Measurements from ENCODE around the gene HTR2C.
"Not testable (repeated sequence)": the region's sequence is repeated elsewhere in the genome, so short reads cannot be mapped to it uniquely, and the experiment has no call there.

Gene HTR2C

DNA sequence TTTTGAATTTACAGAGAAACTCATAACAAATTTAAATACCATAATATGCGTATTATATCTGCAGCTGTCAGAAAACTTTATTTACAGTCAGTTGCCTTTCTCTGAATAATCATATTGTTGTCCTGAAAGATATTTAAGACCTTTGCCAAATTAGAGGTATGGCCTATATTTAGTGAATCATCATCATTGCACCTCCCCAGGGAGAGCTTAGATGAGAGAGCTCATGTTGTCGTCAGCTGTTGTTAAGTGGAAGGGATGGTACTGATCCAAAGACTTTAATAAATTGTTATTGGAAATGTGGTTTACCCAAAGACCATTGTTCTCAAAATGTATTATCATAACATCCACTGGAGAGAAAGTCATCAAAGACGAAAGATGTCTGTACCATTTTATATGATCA, 128.6 kb downstream of the HTR2C start:
- DNase-seq (ENCODE audit: low spot score): no peak

DNA sequence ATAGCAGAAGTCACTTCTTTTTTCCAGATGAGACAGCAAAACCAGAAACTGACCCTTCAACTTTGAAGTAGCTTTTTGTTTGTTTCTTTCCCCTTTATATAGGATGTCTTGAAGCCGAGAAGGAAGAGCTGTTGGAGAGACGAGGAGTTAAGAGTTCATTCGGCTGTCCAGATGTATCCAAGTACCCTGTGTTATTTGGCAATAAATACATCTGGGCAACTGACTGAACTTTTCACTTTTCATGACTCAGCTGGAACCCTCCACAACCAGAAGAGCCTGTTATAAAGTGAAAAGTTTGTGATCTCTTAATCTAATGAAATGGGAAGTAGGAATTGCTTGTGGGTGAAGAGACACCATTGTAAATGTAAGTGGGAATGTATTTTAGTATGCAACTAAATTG, 131.2 kb downstream of the HTR2C start:
- DNase-seq (ENCODE audit: low spot score): no peak

DNA sequence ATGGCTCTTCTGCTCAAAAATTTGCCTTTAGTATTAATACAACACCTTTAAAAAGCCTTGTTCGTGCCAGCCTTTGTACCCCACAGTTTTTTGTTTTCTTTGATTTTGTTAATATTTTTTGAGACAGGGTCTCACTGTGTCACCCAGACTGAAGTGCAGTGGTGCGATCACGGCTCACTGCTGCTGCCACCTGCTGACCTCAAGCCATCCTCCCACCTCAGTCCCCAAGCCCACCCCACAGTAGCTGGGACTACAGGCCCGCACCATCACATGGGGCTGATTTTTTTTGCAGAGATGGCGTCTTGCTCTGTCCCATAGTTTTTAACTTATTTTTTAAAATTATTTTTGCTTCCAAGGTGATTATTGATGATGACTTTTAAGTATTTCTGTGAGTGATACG, 134.0 kb downstream of the HTR2C start:
- DNase-seq (ENCODE audit: low spot score): no peak

DNA sequence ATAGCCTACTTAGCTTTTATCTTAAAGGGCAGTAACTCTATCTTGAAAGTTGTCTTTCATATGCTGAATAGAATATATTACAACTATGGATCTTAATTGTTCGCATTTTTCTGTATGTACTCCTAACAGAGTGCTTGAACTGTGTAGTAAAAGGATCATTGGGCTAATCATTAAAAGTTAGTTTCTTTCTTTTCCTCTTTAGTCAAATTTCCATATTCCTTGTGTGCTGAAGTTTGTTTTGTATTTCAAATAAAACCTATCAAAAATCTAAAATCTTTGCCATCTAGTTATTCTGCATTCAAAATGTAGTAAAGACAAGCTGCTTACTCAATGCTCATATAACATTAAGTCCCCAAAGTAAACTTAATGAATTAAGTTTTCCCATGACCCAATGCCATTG, 182.7 kb downstream of the HTR2C start:
- DNase-seq (ENCODE audit: low spot score): no peak

DNA sequence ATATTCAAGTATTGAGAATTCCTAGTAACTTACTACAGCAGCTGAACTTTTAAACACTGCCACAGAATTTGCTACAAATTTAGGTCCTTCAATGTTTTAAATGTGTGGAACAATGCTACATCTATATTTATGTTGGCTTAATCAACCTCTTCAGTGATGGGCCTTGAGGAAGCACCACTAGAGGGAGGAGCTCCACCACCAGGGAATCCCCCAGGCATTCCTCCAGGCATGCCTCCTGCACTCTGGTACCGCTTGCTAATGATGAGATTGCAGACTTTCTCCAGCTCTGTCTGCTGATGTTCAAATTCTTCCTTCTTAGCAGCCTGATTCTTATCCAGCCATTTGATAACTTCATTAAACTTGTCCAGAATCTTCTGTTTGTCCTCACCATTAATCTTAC, 190.8 kb downstream of the HTR2C start:
- no peak for DNase-seq (ENCODE audit: low spot score)

DNA sequence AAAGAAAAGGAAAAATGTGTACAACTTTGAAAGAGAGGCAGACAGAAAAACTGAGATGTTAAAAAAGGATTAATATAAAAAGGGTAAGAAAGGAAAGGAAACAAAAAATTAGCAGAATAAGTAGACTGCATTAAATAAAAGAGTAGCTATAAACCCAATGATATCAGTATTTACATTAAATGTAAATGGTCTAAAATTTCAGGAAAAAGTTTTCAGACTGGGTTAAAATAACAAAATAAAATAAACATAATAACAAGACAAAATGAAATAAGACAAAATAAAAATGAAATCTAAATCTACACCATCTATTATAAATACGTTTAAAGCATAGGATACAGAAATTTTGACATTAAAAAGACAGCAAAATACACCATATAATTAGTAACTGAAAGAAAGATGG, 199.0 kb downstream of the HTR2C start:
- DNase-seq (ENCODE audit: low spot score): no peak

DNA sequence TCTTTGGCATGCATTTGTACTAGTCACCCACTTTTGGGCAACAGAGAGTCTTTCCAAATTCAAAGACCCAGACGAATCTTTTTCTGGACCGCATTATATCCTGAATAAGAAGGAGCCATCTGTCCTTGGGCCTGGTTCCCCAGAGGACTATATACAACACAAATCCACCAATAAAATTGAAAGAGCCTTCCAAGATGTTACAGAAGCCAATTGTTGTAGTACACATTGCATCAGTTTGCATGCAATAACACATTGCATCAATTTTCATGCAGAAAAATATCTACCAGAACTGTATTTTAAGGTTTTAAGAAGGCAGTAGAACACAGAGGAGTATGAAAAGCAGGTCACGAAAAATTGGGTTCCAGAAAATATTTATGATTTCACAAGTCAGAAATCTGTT, 203.2 kb downstream of the HTR2C start:
- no peak for DNase-seq (ENCODE audit: low spot score)

DNA sequence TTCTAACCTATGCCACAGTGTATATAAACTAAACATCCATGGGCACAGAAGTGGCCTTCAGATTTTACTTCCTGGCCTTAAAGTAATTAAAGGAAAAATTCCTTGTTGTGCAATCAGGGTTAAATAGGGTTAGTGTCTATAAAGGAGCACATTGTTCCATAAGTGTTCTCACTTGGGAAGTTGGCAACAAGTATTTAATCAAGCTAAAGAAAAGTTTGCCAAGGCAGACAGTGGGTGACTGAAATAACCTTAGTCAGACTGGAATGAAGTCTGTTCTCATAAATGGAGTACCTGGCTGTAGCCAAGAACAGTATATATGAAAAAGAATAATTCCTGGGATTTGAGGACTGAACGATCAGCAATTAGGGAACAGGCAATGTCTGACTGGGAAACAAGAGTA, 213.6 kb downstream of the HTR2C start:
- no peak for DNase-seq (ENCODE audit: low spot score)

DNA sequence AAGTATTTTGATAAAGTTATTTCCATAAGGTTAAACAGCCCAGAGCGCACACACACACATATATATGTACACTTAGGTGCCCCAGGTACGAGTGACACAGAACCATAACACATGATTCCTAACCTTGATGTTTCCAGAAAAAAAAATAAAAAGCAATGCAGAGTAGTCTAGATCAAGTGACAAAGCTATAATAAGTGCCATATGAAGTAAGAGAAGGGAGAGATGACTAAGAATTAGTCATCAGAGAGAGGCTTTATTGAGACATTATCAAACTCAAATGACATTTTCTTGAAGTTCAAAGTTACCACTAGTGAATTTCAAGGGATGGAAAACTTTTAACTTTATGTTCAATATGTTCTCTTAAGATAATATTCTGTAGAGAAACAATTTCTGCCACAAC, 215.0 kb downstream of the HTR2C start:
- no peak for DNase-seq (ENCODE audit: low spot score)

DNA sequence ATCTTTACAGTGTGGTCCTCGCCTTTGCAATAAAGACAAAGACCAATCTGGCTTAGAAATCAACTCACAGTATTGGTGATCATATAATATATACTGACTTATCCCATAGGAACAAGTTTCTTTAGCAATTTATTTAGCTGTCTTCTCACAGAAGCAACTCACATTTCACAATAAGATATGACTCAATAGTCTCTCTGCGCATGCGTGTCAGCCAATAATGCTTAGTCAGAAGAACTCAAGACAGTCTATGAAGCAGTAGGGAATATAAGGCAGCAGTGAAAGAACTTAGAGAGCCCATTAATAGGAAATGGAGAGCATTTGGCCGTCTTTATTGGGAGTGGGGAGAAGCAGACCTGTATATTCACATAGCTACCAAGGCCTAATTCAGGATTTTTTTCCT, 216.8 kb downstream of the HTR2C start:
- no peak for DNase-seq (ENCODE audit: low spot score)

DNA sequence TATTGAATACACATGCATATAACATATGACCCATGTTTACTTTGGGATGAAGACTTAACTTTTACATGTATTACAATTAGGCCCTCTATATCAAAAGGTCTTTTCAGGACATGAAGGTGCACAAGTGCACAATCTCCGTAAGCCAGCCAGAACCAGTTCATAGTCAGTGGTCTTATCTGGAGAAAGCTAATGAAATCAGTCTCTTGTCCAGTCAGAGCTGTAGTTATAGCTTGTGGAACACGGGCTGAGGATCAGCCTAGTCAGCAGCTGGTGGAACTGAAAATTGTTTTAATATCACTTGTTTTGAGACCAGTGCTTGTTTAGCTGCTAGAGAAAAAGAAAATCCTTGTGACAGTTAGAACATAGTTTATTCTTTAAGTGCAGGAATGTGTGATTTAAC, 235.6 kb downstream of the HTR2C start:
- no peak for DNase-seq (ENCODE audit: low spot score)

DNA sequence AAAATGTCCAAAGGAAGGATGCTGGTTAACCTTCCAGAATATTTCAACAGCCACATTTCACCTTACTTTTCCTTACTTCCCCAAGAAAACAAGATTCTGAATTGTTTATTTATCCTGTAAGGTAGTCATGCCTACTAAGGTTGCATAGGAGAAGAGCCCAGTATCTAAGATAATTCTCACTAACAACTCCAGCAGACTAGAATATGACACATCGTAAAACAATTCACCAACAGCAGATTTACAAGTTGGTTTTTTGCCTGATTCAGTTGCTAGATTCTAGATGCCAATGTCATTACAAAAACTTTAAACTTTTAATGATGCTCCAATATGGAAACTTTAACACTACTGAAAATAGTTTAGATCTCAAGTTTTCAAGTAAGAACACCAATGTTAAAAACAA, 257.2 kb downstream of the HTR2C start:
- DNase-seq (ENCODE audit: low spot score): no peak

DNA sequence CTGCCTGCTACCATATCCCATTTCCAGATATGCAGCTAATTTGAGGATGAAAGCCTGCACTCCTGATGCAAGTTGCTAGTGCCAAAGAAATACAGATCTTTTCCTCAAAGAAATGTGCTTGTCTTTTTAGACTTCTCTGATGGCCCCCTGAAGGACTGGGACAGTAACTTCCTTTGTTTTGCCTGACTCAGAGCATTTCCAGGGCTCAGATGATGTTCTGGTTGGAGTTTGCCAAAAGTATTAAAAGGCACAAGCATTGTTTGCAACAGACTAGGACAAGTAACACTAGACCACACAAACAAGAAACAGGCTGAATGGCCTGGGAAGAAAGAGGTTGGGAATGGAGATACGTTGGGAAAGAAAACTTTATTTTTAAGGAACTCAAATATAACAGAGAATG, 258.3 kb downstream of the HTR2C start:
- no peak for DNase-seq (ENCODE audit: low spot score)

DNA sequence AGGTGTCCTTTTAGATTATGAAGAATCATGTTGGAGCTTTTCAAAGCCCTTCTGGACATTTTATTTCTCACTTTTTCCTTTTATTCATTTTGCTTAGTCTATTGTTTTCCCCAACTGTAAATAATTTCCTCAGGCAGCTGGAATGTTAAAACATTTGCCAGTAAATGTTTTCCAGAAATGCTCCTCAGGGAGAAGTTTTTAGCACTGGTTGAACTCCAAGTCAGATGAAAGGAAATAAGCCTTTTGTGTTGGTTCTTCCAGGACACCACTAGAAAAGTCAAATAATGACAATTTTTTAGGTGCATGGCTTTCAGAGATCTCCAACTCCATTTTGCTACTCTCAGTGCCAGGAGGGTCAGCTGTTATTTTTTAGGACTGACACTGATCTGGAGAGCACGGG, 305.6 kb downstream of the HTR2C start:
- no peak for DNase-seq (ENCODE audit: low spot score)

DNA sequence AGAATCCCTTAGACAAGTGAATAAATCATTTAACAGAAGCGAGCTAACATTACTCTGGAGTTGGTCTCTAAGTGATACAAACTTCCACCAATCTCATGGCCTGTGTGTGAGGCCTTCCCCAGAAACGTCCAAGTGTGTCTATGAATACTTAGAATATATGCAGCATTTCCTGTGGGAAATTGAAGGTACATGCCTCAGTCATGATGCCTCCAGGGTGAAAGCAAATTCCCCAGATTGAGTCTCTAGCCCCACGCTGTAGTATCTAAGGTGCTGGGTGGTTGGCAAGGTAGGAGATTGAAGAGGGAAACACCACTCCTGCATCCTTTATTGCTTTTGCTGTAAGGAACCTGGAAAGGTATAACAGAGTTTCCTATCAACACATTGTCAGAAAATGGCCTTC, 319.7 kb downstream of the HTR2C start:
- no peak for DNase-seq (ENCODE audit: low spot score)

DNA sequence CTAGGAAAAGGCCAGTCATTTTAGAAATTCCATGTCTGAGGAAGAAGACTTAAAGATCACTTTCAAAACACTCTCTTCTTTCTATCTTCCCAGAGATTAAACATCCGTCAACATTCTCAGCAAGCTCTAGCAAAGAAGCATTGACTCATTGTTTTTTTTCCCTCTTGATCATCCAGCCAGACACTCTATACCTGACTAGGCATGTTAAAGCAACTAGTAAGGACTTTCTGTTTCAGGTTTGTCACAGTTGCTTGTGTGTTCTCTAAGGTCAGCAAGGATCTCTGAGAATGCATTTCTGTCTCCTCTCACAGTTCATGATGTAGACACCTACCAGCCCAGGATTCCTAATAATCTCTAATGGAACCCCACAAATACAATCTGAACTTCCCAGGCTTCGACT, 321.4 kb downstream of the HTR2C start:
- no peak for DNase-seq (ENCODE audit: low spot score)

DNA sequence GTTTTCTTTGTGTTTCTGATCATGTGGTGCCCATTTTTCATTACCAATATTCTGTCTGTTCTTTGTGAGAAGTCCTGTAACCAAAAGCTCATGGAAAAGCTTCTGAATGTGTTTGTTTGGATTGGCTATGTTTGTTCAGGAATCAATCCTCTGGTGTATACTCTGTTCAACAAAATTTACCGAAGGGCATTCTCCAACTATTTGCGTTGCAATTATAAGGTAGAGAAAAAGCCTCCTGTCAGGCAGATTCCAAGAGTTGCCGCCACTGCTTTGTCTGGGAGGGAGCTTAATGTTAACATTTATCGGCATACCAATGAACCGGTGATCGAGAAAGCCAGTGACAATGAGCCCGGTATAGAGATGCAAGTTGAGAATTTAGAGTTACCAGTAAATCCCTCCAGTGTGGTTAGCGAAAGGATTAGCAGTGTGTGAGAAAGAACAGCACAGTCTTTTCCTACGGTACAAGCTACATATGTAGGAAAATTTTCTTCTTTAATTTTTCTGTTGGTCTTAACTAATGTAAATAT, 323.2 kb downstream of the HTR2C start:
- no peak for DNase-seq (ENCODE audit: low spot score)

DNA sequence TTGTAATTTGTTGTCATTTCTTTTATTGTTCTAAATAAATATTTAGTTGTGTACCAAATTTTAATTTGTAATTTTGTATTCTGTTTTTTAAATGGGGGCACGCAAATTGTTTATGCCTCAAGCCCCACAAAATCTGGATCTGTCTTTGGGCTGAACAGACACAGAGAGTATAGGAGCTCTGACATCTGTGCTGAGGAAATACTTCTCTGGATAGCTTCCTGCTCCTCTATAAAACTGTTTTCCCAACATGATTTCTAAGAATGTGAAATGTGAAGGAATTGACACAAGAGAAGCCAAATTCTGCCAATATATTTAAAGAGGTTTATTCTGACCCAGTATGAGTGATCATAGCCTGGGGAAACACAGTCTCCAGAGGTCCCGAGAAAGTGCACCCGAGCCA, 340.5 kb downstream of the HTR2C start:
- DNase-seq (ENCODE audit: low spot score): no peak

DNA sequence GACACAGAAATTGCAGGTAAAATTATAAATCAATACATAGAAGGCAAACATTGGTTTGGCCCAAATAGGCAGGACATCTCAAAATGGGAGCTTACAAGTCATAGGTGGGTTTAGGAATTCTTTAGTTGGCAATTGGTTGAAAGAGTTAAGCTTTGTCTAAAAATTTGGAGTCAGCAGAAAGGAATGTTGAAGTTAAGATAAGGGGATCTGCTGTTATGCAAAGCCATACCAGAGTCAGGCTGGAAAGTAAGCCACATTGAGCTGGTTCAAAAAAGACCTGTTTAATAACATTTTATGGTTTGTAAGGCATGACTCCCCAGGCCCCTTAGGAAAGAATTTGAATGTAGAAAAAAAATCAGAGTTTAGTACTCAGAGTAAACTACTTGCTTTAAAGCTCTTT, 341.0 kb downstream of the HTR2C start:
- DNase-seq (ENCODE audit: low spot score): no peak

DNA sequence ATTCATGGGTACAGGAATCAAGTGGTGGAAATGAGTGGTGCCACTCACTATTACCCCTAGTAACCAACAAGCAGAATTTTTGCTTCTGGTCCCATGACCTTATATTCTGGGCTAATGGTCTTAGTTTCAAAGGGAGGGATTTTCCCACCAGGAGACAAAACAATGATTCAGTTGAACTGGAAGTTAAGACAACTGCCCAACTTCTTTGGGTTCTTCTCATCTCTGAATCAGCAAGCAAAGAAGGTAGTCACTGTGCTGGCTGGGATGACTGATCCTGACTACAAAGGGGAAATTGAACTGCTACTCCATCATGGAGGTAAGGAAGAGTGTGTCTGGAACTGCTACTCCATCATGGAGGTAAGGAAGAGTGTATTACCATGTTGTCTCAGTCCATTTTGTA, 346.3 kb downstream of the HTR2C start:
- no peak for DNase-seq (ENCODE audit: low spot score)

DNA sequence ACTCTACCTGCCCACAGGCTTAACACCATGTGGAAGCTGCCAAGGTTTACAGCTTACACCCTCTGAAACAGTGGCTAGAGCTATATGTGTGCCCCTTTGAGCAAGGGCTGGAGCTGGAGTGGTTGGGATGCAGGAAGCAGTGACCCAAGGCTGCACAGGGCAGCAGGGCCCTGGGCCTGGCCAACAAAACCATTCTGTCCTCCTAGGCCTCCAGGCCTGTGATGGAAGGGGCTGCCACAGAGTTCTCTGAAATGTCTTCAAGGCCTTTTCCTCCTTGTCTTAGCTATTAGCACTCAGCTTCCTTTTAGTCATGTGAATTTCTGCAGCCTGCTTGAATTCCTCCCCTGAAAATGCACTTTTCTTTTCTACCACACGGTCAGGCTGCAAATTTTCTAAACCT, 348.7 kb downstream of the HTR2C start:
- DNase-seq (ENCODE audit: low spot score): no peak

DNA sequence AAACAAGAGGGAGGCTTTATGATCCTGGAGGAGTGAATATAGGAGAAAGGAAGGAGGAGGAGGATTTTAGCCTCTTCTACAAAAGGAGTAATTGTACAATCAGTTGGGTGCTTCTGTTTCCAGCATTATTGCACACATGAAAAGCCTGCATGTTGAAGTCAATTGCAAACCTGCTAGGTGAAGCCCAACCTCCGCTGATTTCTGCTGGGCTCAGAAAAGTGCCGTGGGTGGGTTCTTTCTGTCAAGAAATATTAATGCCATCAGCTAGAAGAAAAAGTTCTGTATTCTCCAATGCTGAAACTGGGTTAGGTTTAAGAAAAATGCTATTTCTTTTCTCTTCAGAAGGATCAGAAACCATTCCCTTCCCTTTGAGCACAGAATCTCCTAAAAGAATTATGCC, 349.4 kb downstream of the HTR2C start:
- DNase-seq (ENCODE audit: low spot score): not testable (repeated sequence)

DNA sequence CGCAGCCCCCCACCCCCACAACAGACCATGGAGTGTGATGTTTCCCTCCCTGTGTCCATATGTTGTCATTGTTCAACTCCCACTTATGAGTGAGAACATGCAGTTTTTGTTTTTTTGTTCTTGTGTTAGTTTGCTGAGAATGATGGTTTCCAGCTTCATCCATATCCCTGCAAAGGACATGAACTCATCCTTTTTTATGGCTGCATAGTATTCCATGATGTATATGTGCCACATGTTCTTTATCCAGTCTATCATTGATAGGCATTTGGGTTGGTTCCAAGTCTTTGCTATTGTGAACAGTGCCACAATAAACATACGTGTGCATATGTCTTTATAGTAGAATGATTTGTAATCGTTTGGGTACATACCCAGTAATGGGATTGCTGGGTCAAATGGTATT, 353.2 kb downstream of the HTR2C start:
- not testable (repeated sequence) for DNase-seq (ENCODE audit: low spot score)

DNA sequence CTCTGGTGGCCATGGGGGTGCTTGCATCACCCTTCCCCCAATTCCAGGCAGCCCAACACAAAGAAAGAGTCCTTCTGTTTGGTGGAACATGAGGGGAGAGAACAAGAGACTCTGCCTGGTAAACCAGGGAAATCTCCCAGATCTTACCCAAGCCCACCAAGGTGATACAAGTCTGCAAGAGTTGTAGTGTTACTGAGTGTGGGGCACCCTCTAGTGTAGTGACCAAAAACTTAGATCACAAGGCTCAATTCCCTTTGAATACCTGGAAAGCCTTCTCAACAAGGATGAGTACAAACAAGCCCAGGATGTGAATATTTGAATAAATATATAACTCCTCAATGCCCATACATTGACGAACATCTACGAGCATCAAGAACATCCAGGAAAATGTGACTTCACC, 368.8 kb downstream of the HTR2C start:
- DNase-seq (ENCODE audit: low spot score): no peak

Data from CD4-positive, alpha-beta T cell treated with Interleukin-2 at 100 ng/mL for 4 hours (primary cell).